Testis (tissue), 2 donors: Measurements from ENCODE around the gene MAS1.

ENCODE experiments used
- POLR2A ChIP-seq: fragments of 450-650 bp; IDR thresholded peaks from one replicate; pipeline ENCODE4 v1.6.1; 2017; ENCODE audit warnings: antibody characterized with exemption, mild to moderate bottlenecking, moderate library complexity
- TF ChIP-seq, protein P1 (sequence below), 3 experiments: fragments of 450-650 bp in 2 of 3; fragments of 200-600 bp in 1 of 3; sonication (generic) in 1 of 3; IDR thresholded peaks; one replicate each; pipeline ENCODE4 v1.5.1; 2016 to 2019; ENCODE audit warnings: antibody characterized with exemption in 3 of 3, mild to moderate bottlenecking in 2 of 3, moderate library complexity in 1 of 3

DNA sequence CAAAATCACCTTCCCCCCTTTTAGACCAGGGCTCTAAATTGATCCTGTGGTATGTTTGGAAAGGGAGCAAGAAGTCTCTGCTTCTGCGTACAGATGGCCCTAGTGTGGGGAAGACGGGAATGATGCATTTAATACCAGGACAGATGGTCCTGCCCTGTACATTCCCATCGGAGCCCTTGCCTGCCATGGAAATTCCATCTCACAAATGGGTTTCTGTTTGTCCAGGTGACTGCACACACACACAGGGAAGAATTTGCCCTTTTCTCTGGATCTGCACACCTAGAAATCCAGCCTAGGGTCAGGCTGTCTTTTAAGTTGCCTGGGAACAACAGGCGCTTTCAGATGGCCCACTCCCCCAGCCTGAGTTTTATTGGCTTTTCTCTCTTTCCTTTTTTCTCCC lies 1.3 kb downstream of the MAS1 start:
- TF ChIP-seq, protein P1, sequence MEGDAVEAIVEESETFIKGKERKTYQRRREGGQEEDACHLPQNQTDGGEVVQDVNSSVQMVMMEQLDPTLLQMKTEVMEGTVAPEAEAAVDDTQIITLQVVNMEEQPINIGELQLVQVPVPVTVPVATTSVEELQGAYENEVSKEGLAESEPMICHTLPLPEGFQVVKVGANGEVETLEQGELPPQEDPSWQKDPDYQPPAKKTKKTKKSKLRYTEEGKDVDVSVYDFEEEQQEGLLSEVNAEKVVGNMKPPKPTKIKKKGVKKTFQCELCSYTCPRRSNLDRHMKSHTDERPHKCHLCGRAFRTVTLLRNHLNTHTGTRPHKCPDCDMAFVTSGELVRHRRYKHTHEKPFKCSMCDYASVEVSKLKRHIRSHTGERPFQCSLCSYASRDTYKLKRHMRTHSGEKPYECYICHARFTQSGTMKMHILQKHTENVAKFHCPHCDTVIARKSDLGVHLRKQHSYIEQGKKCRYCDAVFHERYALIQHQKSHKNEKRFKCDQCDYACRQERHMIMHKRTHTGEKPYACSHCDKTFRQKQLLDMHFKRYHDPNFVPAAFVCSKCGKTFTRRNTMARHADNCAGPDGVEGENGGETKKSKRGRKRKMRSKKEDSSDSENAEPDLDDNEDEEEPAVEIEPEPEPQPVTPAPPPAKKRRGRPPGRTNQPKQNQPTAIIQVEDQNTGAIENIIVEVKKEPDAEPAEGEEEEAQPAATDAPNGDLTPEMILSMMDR (IDR thresholded peaks at IDR 0.05) = no peak
- no peak for TF ChIP-seq POLR2A
